B cell (primary cell): ENCODE measurements around the gene ITIH3. TPM values are rescaled to one million over a fixed set of nuclear protein-coding genes. Genes with fewer than 3 reads are reported as not detected.

Experiments
- ATAC-seq: fragments of 200-7000 bp; cut with Tn5 transposase; one replicate; pipeline ENCODE4 v1.10.0; 2021; ENCODE audit warnings: low read depth, mild to moderate bottlenecking, moderate number of reproducible peaks, moderate library complexity
- CTCF ChIA-PET: fragments of 350-600 bp; sonication (Branson Sonifier 250); formaldehyde crosslinking; loops from one replicate; lab custom pipeline; 2021; ENCODE audit warnings: antibody characterized with exemption, inconsistent platforms; lab: Charles Lee
- POLR2A ChIA-PET: fragments of 350-600 bp; sonication (Branson Sonifier 250); formaldehyde crosslinking; loops from one replicate; lab custom pipeline; 2021; ENCODE audit warnings: antibody characterized with exemption; lab: Charles Lee
- DNase-seq: peaks from one replicate; pipeline ENCODE4 v3.0.0; 2013
- H2AFZ ChIP-seq: 2 replicates; pipeline ENCODE4 v1.6.1; 2012; ENCODE audit warnings: mild to moderate bottlenecking, low read depth, low read length; ENCODE audit not compliant: insufficient read depth, poor library complexity, severe bottlenecking
- H3K27ac ChIP-seq, 2 donors: 1 replicate in 1 of 2; 2 replicates in 1 of 2; pipeline ENCODE4 v1.5.1; 2012 to 2013; ENCODE audit warnings: low read length in 2 of 2, mild to moderate bottlenecking in 2 of 2, moderate library complexity in 1 of 2
- H3K27me3 ChIP-seq, 4 experiments: fragments of 200-600 bp in 1 of 4; sonication (generic) in 1 of 4; replicated peaks in 1 of 4; 1 replicate in 2 of 4; 2 replicates in 2 of 4; pipeline versions ENCODE4 v1.6.1 to v1.7.0; 2013 to 2016; ENCODE audit warnings: low read length in 3 of 4, mild to moderate bottlenecking in 2 of 4, mixed read lengths in 1 of 4, moderate library complexity in 1 of 4; ENCODE audit not compliant: insufficient read depth in 4 of 4, control insufficient read depth in 3 of 4; ENCODE audit errors: control extremely low read depth in 1 of 4
- H3K36me3 ChIP-seq, 2 experiments: replicated peaks in 1 of 2; 1 replicate in 1 of 2; 2 replicates in 1 of 2; pipeline versions ENCODE4 v1.6.1 to v1.7.1; 2013; ENCODE audit warnings: low read length in 1 of 2; ENCODE audit not compliant: insufficient read depth in 2 of 2, control insufficient read depth in 1 of 2; ENCODE audit errors: control extremely low read depth in 1 of 2, extremely low read depth in 1 of 2
- H3K4me1 ChIP-seq, 2 donors: fragments of 200-600 bp in 1 of 2; sonication (generic) in 1 of 2; 1 replicate in 1 of 2; 2 replicates in 1 of 2; pipeline versions ENCODE4 v1.5.1 to v1.6.1; 2013 to 2017; ENCODE audit warnings: low read length in 2 of 2; ENCODE audit not compliant: control insufficient read depth in 2 of 2, insufficient read depth in 2 of 2
- H3K4me2 ChIP-seq: replicated peaks from 2 replicates; pipeline ENCODE3; 2012; ENCODE audit warnings: mild to moderate bottlenecking, low read depth, low read length; ENCODE audit not compliant: poor library complexity, severe bottlenecking
- H3K4me3 ChIP-seq, 5 experiments: fragments of 200-600 bp in 1 of 5; sonication (generic) in 1 of 5; 1 replicate in 3 of 5; 2 replicates in 2 of 5; pipeline versions ENCODE4 v1.5.1 to v1.7.0; 2011 to 2016; ENCODE audit warnings: low read length in 4 of 5, mild to moderate bottlenecking in 4 of 5, low read depth in 2 of 5, control low read depth in 1 of 5, moderate library complexity in 1 of 5; ENCODE audit not compliant: insufficient read depth in 1 of 5; ENCODE audit errors: control extremely low read depth in 1 of 5, extremely low read depth in 1 of 5
- H3K79me2 ChIP-seq: fragments of 200-600 bp; sonication (generic); one replicate; pipeline ENCODE4 v1.6.0; 2016; ENCODE audit warnings: low read length; ENCODE audit not compliant: control insufficient read depth, insufficient read depth
- H3K9ac ChIP-seq: fragments of 200-600 bp; sonication (generic); 2 replicates; pipeline ENCODE4 v1.6.1; 2017; ENCODE audit warnings: mild to moderate bottlenecking, low read length, moderate library complexity
- H3K9me3 ChIP-seq, 3 donors: one replicate each; pipeline versions ENCODE4 v1.6.1 to v1.7.1; 2013; ENCODE audit warnings: low read length in 2 of 3; ENCODE audit not compliant: control insufficient read depth in 2 of 3, insufficient read depth in 1 of 3; ENCODE audit errors: control extremely low read depth in 1 of 3
- H4K20me1 ChIP-seq: 2 replicates; pipeline ENCODE4 v1.6.0; 2012; ENCODE audit warnings: mild to moderate bottlenecking, low read length; ENCODE audit not compliant: insufficient read depth, control insufficient read depth, poor library complexity, severe bottlenecking
- H3K27ac Mint-ChIP-seq: one replicate; pipeline ENCODE4 v1.8.0; 2021; ENCODE audit warnings: mixed read lengths
- H3K27me3 Mint-ChIP-seq: one replicate; pipeline ENCODE4 v1.8.0; 2021; ENCODE audit warnings: mixed read lengths
- H3K4me1 Mint-ChIP-seq: one replicate; pipeline ENCODE4 v1.8.0; 2021; ENCODE audit warnings: mixed read lengths
- H3K4me3 Mint-ChIP-seq: one replicate; pipeline ENCODE4 v1.8.0; 2021; ENCODE audit warnings: mixed read lengths
- H3K9me3 Mint-ChIP-seq: one replicate; pipeline ENCODE4 v1.8.0; 2022; ENCODE audit warnings: mixed read lengths; ENCODE audit not compliant: insufficient read depth
- EZH2 ChIP-seq: IDR thresholded peaks from 2 replicates; pipeline ENCODE4 v1.6.1; 2012; ENCODE audit warnings: borderline replicate concordance, low read depth, mild to moderate bottlenecking, moderate library complexity, low read length; ENCODE audit not compliant: insufficient read depth, poor library complexity, severe bottlenecking
- WGBS: methylation state at CpG from one replicate; pipeline ENCODE4 v1.1.5; 2013; ENCODE audit warnings: missing lambda C conversion rate; ENCODE audit not compliant: insufficient coverage; 5-methylcytosine and 5-hydroxymethylcytosine counted together
- intact Hi-C: fragments of 100-400 bp; cut with micrococcal nuclease; formaldehyde crosslinking; loops from one replicate; pipeline ENCODE4 v1.10.0; 2022
- polyA plus RNA-seq: library from polyadenylated mRNA; depleted of rRNA; stranded (reverse); fragments of >200 nt; gene quantifications from 2 replicates; pipeline ENCODE4 v1.2.3, GENCODE V29; 2012
- total RNA-seq, 2 donors: library from RNA; stranded (reverse); fragments of 120-200 nt in 1 of 2; gene quantifications; 1 replicate in 1 of 2; 2 replicates in 1 of 2; pipeline versions ENCODE4 v1.2.3 to v1.2.4, GENCODE V29; 2013 to 2022
- TF ChIP-seq, protein P1 (sequence below): fragments of 200-600 bp; IDR thresholded peaks from one replicate; pipeline ENCODE4 v1.8.0; 2022; ENCODE audit warnings: antibody characterized with exemption, mild to moderate bottlenecking

The ITIH3 gene
- total and polyA plus RNA-seq, 2 donors (not counting 1 experiment from before 2014, with no cell fraction given) = not detected

DNA sequence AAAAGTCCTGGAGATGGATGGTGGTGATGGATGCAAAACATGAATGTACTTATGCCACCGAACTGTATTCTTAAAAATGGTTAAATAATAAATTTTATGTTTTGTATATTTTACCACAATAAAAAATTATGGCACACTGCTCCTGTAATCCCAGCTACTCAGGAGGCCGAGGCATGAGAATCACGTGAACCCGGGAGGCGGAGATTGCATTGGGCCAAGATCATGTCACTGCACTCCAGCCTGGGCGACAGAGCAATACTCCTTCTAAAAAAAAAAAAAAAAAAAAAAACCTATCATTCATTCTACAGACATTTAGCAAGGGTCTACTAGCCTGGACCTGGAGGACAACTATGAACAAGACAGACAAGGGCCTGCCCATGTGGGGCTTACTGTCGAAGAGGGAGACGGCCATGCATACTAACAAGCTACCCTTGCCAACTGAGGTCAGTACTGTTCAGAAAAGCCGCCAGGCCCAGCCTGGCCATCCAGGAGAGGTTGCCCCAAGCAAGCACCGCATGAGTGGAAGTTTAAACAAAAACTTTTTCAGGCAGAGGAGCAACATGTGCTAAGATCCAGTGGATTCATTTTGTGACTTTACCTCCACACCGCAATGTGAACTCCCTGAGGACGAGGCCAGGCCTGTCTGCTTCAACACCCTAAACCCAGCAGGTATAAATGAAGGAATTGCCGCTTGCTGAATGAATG, 21.1 kb upstream of the ITIH3 start:
- H3K4me2 ChIP-seq = no peak overlapping the region
- DNase-seq (no peak), ATAC-seq (no peak)
- H3K27ac ChIP-seq = no peak overlapping the region
- Mint-ChIP-seq H3K4me1 (peaks cover 18% of the 10 kb centered on the region), H3K27ac (no peak overlapping the region), H3K4me3 (no peak overlapping the region), H3K27me3 (no peaks in the 10 kb centered on the region), H3K9me3 (no peaks in the 10 kb centered on the region)
- CTCF ChIA-PET = no interaction called here
- no peaks in the 10 kb centered on the region for H4K20me1 ChIP-seq
- H3K79me2 ChIP-seq = peaks cover 12% of the 10 kb centered on the region
- peaks cover 9 to 13% of the 10 kb centered on the region in 2 donors for H3K4me1 ChIP-seq
- no peaks in the 10 kb centered on the region for H3K36me3 ChIP-seq
- intact Hi-C loops = no loop called here
- H3K4me3 ChIP-seq = no peak overlapping the region
- no peaks in the 10 kb centered on the region for H3K9me3 ChIP-seq
- POLR2A ChIA-PET = no interaction called here
- no peak overlapping the region for H3K9ac ChIP-seq
- H3K27me3 ChIP-seq = no peaks in the 10 kb centered on the region
- 99% methylated on average over 8 of the region's 13 CpGs for WGBS
- no peak overlapping the region for H2AFZ ChIP-seq
- TF ChIP-seq EZH2 = no peak
- TF ChIP-seq, protein P1, sequence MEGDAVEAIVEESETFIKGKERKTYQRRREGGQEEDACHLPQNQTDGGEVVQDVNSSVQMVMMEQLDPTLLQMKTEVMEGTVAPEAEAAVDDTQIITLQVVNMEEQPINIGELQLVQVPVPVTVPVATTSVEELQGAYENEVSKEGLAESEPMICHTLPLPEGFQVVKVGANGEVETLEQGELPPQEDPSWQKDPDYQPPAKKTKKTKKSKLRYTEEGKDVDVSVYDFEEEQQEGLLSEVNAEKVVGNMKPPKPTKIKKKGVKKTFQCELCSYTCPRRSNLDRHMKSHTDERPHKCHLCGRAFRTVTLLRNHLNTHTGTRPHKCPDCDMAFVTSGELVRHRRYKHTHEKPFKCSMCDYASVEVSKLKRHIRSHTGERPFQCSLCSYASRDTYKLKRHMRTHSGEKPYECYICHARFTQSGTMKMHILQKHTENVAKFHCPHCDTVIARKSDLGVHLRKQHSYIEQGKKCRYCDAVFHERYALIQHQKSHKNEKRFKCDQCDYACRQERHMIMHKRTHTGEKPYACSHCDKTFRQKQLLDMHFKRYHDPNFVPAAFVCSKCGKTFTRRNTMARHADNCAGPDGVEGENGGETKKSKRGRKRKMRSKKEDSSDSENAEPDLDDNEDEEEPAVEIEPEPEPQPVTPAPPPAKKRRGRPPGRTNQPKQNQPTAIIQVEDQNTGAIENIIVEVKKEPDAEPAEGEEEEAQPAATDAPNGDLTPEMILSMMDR = no peak

DNA sequence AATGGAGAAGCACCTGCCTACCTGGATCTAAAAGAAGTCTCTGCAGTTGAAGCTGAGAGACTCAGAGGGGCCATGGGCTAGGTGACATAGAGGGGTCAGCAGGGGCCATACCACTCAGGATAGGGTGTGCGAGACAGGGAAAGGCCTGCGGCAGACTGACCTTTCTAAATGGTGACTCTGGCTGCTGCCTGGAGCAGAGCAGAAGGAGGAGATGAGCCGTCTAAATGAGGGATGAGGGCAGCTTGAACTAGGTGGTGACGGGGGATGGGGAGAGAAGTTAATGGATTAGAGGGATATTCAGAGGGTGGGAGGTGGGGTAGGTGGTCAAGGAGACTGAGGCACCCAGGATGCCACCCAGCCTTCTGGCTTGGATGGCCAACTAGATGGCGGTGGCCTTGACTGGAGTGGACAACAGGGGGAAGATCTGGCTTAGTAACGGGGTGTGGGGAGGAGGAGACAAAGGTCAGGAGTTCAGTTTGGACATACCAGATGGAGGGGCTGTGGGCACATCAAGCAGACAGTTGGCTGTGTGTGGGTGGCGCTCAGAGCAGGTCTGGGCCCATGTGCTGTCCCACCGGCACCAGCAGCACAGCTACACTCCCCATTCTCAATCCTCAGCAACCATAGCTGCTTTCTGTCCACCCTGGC, 20.4 kb upstream of the ITIH3 start:
- no peaks in the 10 kb centered on the region for H3K27me3 Mint-ChIP-seq
- H3K36me3 ChIP-seq = no peaks in the 10 kb centered on the region
- H3K4me2 ChIP-seq = no peak overlapping the region
- no peak overlapping the region for H3K9ac ChIP-seq
- TF ChIP-seq EZH2 = no peak
- TF ChIP-seq, protein P1 = no peak
- peaks cover 23% of the 10 kb centered on the region for H3K4me1 Mint-ChIP-seq
- POLR2A ChIA-PET = no interaction called here
- 89% methylated on average over 6 of the region's 8 CpGs for WGBS
- no peak for DNase-seq
- no peak overlapping the region for H3K4me3 Mint-ChIP-seq
- no peaks in the 10 kb centered on the region for H3K9me3 Mint-ChIP-seq
- H2AFZ ChIP-seq = no peak overlapping the region
- intact Hi-C loops = no loop called here
- H3K27me3 ChIP-seq = no peaks in the 10 kb centered on the region
- no peak for ATAC-seq
- H3K27ac Mint-ChIP-seq = no peak overlapping the region
- H3K27ac ChIP-seq = no peak overlapping the region
- no peaks in the 10 kb centered on the region for H4K20me1 ChIP-seq
- no peak overlapping the region for H3K4me3 ChIP-seq
- no peaks in the 10 kb centered on the region for H3K9me3 ChIP-seq
- CTCF ChIA-PET = no interaction called here
- H3K79me2 ChIP-seq = peaks cover 9% of the 10 kb centered on the region
- H3K4me1 ChIP-seq = peaks cover 14 to 19% of the 10 kb centered on the region in 2 donors
